Kidney epithelial cell (primary cell): ENCODE measurements around the gene SRGAP1. TPM values are rescaled to one million over a fixed set of nuclear protein-coding genes. Genes with fewer than 3 reads are reported as not detected.

Experiments
- DNase-seq: peaks from one replicate; pipeline ENCODE4 v3.0.0-alpha.2; 2010; ENCODE audit warnings: low read depth
- H3K27me3 ChIP-seq: 2 replicates; pipeline ENCODE4 v1.6.0; 2011; ENCODE audit warnings: low read length; ENCODE audit not compliant: control insufficient read depth, insufficient read depth
- H3K36me3 ChIP-seq: 2 replicates; pipeline ENCODE4 v1.5.1; 2011; ENCODE audit warnings: low read length; ENCODE audit not compliant: control insufficient read depth, insufficient read depth
- H3K4me3 ChIP-seq: 2 replicates; pipeline ENCODE4 v1.5.1; 2011; ENCODE audit warnings: low read depth, mild to moderate bottlenecking, control low read depth, low read length
- CTCF ChIP-seq: IDR thresholded peaks from 2 replicates; pipeline ENCODE4 v1.5.1; 2011; ENCODE audit warnings: mild to moderate bottlenecking, moderate library complexity, low read length, control low read depth, inconsistent platforms; ENCODE audit not compliant: insufficient read depth, poor library complexity, severe bottlenecking
- total RNA-seq: library from RNA; depleted of rRNA; stranded (reverse); fragments of >200 nt; gene quantifications from 2 replicates; pipeline ENCODE4 v1.2.3, GENCODE V29; 2015

SRGAP1 gene
- total RNA-seq, 1 donor from 2014 or later = 28.9 TPM

GRCh38 chr12:63823040-63823439, 21.5 kb upstream of the SRGAP1 start:
- Histone ChIP-seq H3K27me3 (no peaks in the 10 kb centered on the region), H3K4me3 (no peak overlapping the region), H3K36me3 (no peaks in the 10 kb centered on the region)
- no peak for TF ChIP-seq CTCF
- no peak for DNase-seq

- H3K4me3 ChIP-seq = no peak overlapping the region
- peak; percentile 74 for TF ChIP-seq CTCF
- H3K36me3 ChIP-seq = no peaks in the 10 kb centered on the region
- no peaks in the 10 kb centered on the region for H3K27me3 ChIP-seq
- no peak for DNase-seq
These were observed 18.4 kb upstream of the SRGAP1 start for GRCh38 chr12:63826006-63826585.

- H3K36me3 ChIP-seq = no peaks in the 10 kb centered on the region
- DNase-seq = no peak
- no peak overlapping the region for H3K4me3 ChIP-seq
- TF ChIP-seq CTCF = no peak
- no peaks in the 10 kb centered on the region for H3K27me3 ChIP-seq
These were observed 15.6 kb upstream of the SRGAP1 start for GRCh38 chr12:63828867-63829266.

- TF ChIP-seq CTCF = no peak
- Histone ChIP-seq H3K36me3 (no peaks in the 10 kb centered on the region), H3K27me3 (no peaks in the 10 kb centered on the region), H3K4me3 (no peak overlapping the region)
- no peak for DNase-seq
These were observed 8.5 kb upstream of the SRGAP1 start for GRCh38 chr12:63836046-63836445.

- no peaks in the 10 kb centered on the region for H3K36me3 ChIP-seq
- H3K4me3 ChIP-seq = no peak overlapping the region
- no peaks in the 10 kb centered on the region for H3K27me3 ChIP-seq
- no peak for DNase-seq
- no peak for TF ChIP-seq CTCF
These were observed 7.6 kb upstream of the SRGAP1 start for GRCh38 chr12:63836936-63837335.

GRCh38 chr12:63838411-63838810, 6.1 kb upstream of the SRGAP1 start:
- Histone ChIP-seq H3K36me3 (no peaks in the 10 kb centered on the region), H3K27me3 (no peaks in the 10 kb centered on the region), H3K4me3 (no peak overlapping the region)
- no peak for TF ChIP-seq CTCF
- no peak for DNase-seq
